Fibroblast of the aortic adventitia (primary cell): ENCODE measurements around the gene OPCML. TPM values are rescaled to one million over a fixed set of nuclear protein-coding genes. Genes with fewer than 3 reads are reported as not detected.

Experiments used
- DNase-seq: peaks from one replicate; pipeline ENCODE4 v3.0.0-alpha.2; 2010; ENCODE audit warnings: low read depth
- H3K4me3 ChIP-seq: 2 replicates; pipeline ENCODE4 v1.5.1; 2011; ENCODE audit warnings: low read depth, mild to moderate bottlenecking, control low read depth, low read length, moderate library complexity
- CTCF ChIP-seq: IDR thresholded peaks from 2 replicates; pipeline ENCODE4 v1.5.1; 2011; ENCODE audit warnings: mild to moderate bottlenecking, low read length, control low read depth, inconsistent platforms; ENCODE audit not compliant: insufficient read depth
- total RNA-seq: library from RNA; depleted of rRNA; stranded (reverse); fragments of >200 nt; gene quantifications from 2 replicates; pipeline ENCODE4 v1.2.3, GENCODE V29; 2012; ENCODE audit warnings: low replicate concordance

OPCML gene
- total RNA-seq, 1 donor = 0.18 TPM

- TF ChIP-seq CTCF = no peak
Observed at GRCh38 chr11:132933703-132934102, 598.6 kb downstream of the OPCML start.

GRCh38 chr11:132925825-132926469 is 606.4 kb downstream of the OPCML start:
- no peak for TF ChIP-seq CTCF
- no peak overlapping the region for H3K4me3 ChIP-seq
- DNase-seq = no peak

More at GRCh38 chr11:132933703-132934102, 598.6 kb downstream of the OPCML start:
- H3K4me3 ChIP-seq = no peak overlapping the region
- DNase-seq = no peak

- no peak overlapping the region for H3K4me3 ChIP-seq
- no peak for TF ChIP-seq CTCF
- DNase-seq = no peak
Observed at GRCh38 chr11:132921597-132921996, 610.7 kb downstream of the OPCML start.

- no peak overlapping the region for H3K4me3 ChIP-seq
- no peak for TF ChIP-seq CTCF
- DNase-seq = no peak
Observed at GRCh38 chr11:132920451-132921096, 611.7 kb downstream of the OPCML start.

- DNase-seq = no peak
- TF ChIP-seq CTCF = no peak
- H3K4me3 ChIP-seq = no peak overlapping the region
Observed at GRCh38 chr11:132914600-132914999, 617.7 kb downstream of the OPCML start.

GRCh38 chr11:132913886-132914285 is 618.4 kb downstream of the OPCML start:
- no peak for TF ChIP-seq CTCF
- H3K4me3 ChIP-seq = no peak overlapping the region
- no peak for DNase-seq
